Calu3 (cell line): Measurements from ENCODE around the gene S100A4. TPM values are rescaled to one million over a fixed set of nuclear protein-coding genes. Genes with fewer than 3 reads are reported as not detected.

Experiments
- BruUV-seq: library from RNA; stranded (reverse); fragments of 400-500 nt; replicated peaks from 2 replicates; lab custom pipeline; 2021; lab: Mats Ljungman, UMichigan
- CTCF ChIA-PET: fragments of 300-600 bp; sonication (Branson Sonifier 250); formaldehyde crosslinking; loops from one replicate; lab custom pipeline; 2022; ENCODE audit warnings: antibody characterized with exemption; lab: Charles Lee
- DNase-seq: peaks from one replicate; pipeline ENCODE4 v3.0.0; 2022
- H3K27ac Mint-ChIP-seq: one replicate; pipeline ENCODE4 v1.8.0; 2022; ENCODE audit warnings: mixed read lengths; ENCODE audit not compliant: unreplicated experiment
- H3K27me3 Mint-ChIP-seq: one replicate; pipeline ENCODE4 v1.8.0; 2022; ENCODE audit warnings: mixed read lengths; ENCODE audit not compliant: unreplicated experiment
- H3K36me3 Mint-ChIP-seq: one replicate; pipeline ENCODE4 v1.8.0; 2022; ENCODE audit warnings: mild to moderate bottlenecking, moderate library complexity, mixed read lengths; ENCODE audit not compliant: insufficient read depth, unreplicated experiment
- H3K4me1 Mint-ChIP-seq: one replicate; pipeline ENCODE4 v1.8.0; 2022; ENCODE audit warnings: mild to moderate bottlenecking, low read depth, mixed read lengths; ENCODE audit not compliant: unreplicated experiment
- H3K4me3 Mint-ChIP-seq: one replicate; pipeline ENCODE4 v1.8.0; 2022; ENCODE audit warnings: mild to moderate bottlenecking, low read depth, moderate library complexity, mixed read lengths; ENCODE audit not compliant: unreplicated experiment
- H3K9me3 Mint-ChIP-seq: one replicate; pipeline ENCODE4 v1.8.0; 2022; ENCODE audit warnings: low read depth, mixed read lengths; ENCODE audit not compliant: unreplicated experiment
- intact Hi-C: fragments of 100-400 bp; cut with micrococcal nuclease; formaldehyde crosslinking; loops from one replicate; pipeline ENCODE4 v1.10.0; 2022; ENCODE audit not compliant: unreplicated experiment
- total RNA-seq: library from RNA; stranded (reverse); gene quantifications from 2 replicates; pipeline ENCODE4 v1.2.3, GENCODE V29; 2022
- TF ChIP-seq, protein P1 (sequence below): fragments of 200-600 bp; IDR thresholded peaks from one replicate; pipeline ENCODE4 v1.8.0; 2022; ENCODE audit warnings: antibody characterized with exemption; ENCODE audit not compliant: unreplicated experiment

The S100A4 gene
- total RNA-seq, 1 experiment from 2014 or later, result 20.5 TPM

DNA sequence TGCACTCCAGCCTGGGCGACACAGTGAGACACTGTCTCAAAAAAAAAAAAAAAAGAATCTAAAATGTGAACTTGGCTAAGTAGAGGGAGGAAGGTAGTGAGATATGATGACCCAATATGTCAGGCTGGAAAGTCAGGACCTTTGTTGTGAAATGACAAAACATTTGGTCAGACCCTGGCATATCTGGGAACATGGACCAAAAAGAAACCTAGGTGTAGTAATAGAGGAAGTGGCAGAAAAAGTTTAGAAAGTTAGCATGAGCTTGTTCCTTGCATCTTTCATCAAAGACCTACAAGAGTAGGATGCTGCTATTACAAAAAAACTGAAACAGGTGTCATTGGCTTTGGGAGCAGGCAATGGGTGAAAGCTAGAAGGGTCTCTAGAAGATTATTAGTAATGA lies 10.7 kb upstream of the S100A4 start:
- no peak overlapping the region for H3K27ac Mint-ChIP-seq
- BruUV-seq, result no TSS peak
- intact Hi-C loops, result no loop called here

DNA sequence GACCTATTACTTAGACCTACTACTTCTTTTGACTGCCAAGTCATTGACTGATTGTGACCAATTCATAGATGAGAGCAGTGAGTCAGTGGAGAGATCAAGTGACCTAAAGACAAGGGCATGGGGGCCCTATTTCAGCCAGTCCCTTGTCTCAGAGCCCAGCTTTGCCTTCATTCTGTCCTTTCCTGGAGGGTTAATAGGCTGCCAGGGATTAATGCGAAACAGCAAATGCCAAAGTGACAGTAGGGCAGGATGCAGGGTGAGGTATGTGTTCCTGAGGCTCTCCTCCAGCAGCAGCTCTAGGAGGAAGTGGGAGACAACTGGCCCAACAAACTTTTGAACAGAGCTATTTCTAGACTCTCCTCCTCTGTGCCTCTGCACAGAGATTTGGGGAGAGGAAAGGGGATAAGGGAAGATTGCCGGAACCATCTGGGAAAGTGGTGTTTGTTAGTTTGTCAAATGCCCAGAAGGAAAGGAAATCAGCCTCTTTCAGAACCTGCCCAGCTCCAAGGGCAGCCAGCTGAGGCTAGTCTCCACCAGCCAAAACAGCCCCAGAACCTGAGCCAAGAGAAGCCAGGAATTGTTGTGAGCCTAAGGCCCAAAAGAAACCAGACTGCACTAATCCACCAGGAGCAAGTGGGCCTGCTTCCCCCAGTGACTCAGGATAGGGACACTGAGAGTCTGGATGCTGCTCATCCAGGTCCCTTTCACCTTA lies 8.4 kb upstream of the S100A4 start:
- BruUV-seq, result no TSS peak
- CTCF ChIA-PET, result interaction anchor here (1.4 to 1.8 kb wide), 3 partner anchors 9 to 18 kb away, joined by 5 to 8 read pairs (median 5); partner anchors contain the start of gene S100A6

More for the DNA sequence above, 10.7 kb upstream of the S100A4 start:
- Mint-ChIP-seq H3K27me3 (no peaks in the 10 kb centered on the region), H3K4me3 (no peak overlapping the region), H3K4me1 (peaks cover 12% of the 10 kb centered on the region), H3K36me3 (no peaks in the 10 kb centered on the region), H3K9me3 (no peaks in the 10 kb centered on the region)
- TF ChIP-seq, protein P1, sequence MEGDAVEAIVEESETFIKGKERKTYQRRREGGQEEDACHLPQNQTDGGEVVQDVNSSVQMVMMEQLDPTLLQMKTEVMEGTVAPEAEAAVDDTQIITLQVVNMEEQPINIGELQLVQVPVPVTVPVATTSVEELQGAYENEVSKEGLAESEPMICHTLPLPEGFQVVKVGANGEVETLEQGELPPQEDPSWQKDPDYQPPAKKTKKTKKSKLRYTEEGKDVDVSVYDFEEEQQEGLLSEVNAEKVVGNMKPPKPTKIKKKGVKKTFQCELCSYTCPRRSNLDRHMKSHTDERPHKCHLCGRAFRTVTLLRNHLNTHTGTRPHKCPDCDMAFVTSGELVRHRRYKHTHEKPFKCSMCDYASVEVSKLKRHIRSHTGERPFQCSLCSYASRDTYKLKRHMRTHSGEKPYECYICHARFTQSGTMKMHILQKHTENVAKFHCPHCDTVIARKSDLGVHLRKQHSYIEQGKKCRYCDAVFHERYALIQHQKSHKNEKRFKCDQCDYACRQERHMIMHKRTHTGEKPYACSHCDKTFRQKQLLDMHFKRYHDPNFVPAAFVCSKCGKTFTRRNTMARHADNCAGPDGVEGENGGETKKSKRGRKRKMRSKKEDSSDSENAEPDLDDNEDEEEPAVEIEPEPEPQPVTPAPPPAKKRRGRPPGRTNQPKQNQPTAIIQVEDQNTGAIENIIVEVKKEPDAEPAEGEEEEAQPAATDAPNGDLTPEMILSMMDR, result no peak
- CTCF ChIA-PET, result interaction anchor here (0.7 to 1.3 kb wide), 5 partner anchors 10 to 905 kb away, joined by 3 to 6 read pairs (median 5); partner anchors contain the start of gene S100A6
- no peak for DNase-seq

DNA sequence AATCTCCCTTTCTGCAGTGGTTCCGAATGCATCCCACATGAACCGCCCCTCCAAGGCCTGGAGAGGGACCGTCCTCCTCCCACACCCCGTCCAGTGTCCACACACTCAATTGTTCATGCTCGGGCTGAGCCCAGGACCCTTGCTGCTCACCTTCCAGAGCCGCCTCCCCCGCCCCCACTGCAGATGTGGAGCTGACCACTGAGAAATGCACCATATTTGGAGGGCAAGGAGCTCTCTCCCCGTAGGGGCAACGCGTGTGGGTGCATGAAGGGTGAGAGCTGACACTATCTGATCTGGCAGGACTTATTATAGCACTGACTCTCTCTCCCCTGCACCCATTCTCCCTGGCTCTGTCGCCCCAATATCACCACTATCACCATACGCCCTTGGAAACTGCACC lies 7.5 kb upstream of the S100A4 start:
- TF ChIP-seq, protein P1, result no peak
- DNase-seq, result no peak
- intact Hi-C loops, result no loop called here
- no peaks in the 10 kb centered on the region for H3K27me3 Mint-ChIP-seq
- peaks cover 6% of the 10 kb centered on the region for H3K36me3 Mint-ChIP-seq
- no peaks in the 10 kb centered on the region for H3K9me3 Mint-ChIP-seq
- no TSS peak for BruUV-seq
- peak overlapping the region; percentile 50 for H3K27ac Mint-ChIP-seq
- peaks cover 37% of the 10 kb centered on the region for H3K4me1 Mint-ChIP-seq
- CTCF ChIA-PET, result interaction anchor here (1.5 to 1.8 kb wide), 2 partner anchors 8 to 15 kb away, joined by 5 to 8 read pairs; no protein-coding TSS in a partner anchor
- no peak overlapping the region for H3K4me3 Mint-ChIP-seq

More for the DNA sequence above, 8.4 kb upstream of the S100A4 start:
- H3K27ac Mint-ChIP-seq, result peak overlapping the region; percentile 11
- H3K4me1 Mint-ChIP-seq, result peaks cover 28% of the 10 kb centered on the region
- H3K27me3 Mint-ChIP-seq, result no peaks in the 10 kb centered on the region
- no peak for DNase-seq
- intact Hi-C loops, result no loop called here
- H3K9me3 Mint-ChIP-seq, result no peaks in the 10 kb centered on the region
- TF ChIP-seq, protein P1, result no peak
- no peak overlapping the region for H3K4me3 Mint-ChIP-seq
- H3K36me3 Mint-ChIP-seq, result peaks cover 6% of the 10 kb centered on the region

DNA sequence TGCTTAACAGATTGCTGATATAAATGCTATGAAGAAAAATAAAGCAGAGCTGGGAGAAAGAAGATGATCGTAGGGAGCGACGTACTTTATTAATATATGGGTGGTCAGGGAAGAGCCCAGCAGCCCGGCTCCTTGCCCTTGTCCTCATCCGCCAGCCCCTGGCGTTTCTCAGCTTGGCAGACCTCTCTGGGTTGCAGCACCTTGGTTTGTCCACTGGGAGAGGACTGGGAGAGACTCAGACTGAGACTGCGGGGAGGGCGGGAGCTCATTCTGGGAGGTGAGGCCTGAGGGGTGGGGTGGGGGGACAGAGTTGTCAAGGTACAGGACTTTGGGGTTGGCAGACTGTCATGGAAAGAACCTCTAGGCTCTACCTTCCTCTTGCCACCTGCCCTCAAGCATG lies 6.7 kb upstream of the S100A4 start:
- Mint-ChIP-seq H3K36me3 (peaks cover 6% of the 10 kb centered on the region), H3K4me1 (peaks cover 37% of the 10 kb centered on the region), H3K9me3 (no peaks in the 10 kb centered on the region), H3K4me3 (no peak overlapping the region), H3K27ac (no peak overlapping the region), H3K27me3 (no peaks in the 10 kb centered on the region)
- DNase-seq, result no peak
- TF ChIP-seq, protein P1, result no peak
- CTCF ChIA-PET, result interaction anchor here (0.8 to 1.5 kb wide), 2 partner anchors 9 to 16 kb away, joined by 3 to 5 read pairs; no protein-coding TSS in a partner anchor
- BruUV-seq, result no TSS peak
- intact Hi-C loops, result no loop called here
